Measurements from ENCODE around the gene OR8D2. TPM values are rescaled to one million over a fixed set of nuclear protein-coding genes. Genes with fewer than 3 reads are reported as not detected.

OR8D2 gene
- not detected for total RNA-seq

DNA sequence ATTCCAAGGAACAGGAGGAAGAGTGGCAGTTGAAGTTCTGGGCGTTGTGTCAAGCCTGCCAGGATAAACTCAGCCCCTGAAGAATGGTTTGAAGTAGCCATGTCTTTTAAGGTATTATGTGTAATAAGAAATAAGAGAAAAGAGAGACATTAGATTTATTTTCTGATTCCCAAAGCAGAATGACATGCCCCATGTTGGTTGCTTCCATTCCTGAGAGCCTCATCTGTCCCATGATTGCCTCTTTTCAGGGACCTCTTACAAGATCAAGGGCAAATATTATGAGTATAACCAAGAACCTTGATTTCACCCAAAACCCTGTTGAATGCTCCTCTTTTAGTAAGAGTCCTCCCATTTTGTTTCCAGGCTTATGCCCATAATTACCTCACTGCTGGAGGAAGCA is at the start of gene OR8D2:
TSS of gene OR8D2 (minus strand) at position 101 of the 400 bp plus-strand sequence. CDS start at position 101, 0 bp downstream.

DNA sequence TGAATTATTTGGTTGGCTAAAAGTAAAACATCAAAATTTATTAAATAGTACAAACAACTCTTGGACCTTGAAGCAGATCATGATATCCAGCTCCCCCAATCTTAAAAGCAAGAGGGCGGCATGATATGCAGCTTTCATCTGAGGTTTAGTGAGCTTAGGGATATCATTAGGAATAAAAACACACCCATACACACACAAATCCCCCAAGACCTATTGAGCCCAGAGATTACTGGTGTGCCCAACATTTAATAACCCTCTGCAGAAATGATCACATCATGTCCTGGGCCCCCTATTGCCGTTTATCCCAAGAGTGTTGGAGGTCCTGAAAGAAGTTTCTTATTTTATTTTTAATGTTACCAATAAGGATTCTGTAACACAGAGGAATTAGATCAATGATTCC is 6.1 kb downstream of the OR8D2 start, which contains the start of gene OR8D1:
TSS of gene OR8D1 (minus strand) at position 101 of the 400 bp plus-strand sequence. CDS start 3,183 bp downstream, outside the sequence.

Other genes with a start within 250 kb of the OR8D2 start
- 27.7 TPM for gene VWA5A, start 204.7 kb downstream of the OR8D2 start, total RNA-seq
- gene OR10D3, start 136.9 kb downstream of the OR8D2 start, total RNA-seq, result not detected
- not detected for gene OR8G1, start 79.1 kb downstream of the OR8D2 start, total RNA-seq
- gene OR8G5, start 63.8 kb downstream of the OR8D2 start, total RNA-seq, result not detected
- gene OR8D1, start 6.2 kb downstream of the OR8D2 start, total RNA-seq, result not detected
- not detected for gene OR8B2, start 64.3 kb upstream of the OR8D2 start, total RNA-seq
- gene OR8B3, start 78.8 kb upstream of the OR8D2 start, total RNA-seq, result not detected
- gene OR8B4, start 104.7 kb upstream of the OR8D2 start, total RNA-seq, result not detected
- not detected for gene OR8B8, start 125.5 kb upstream of the OR8D2 start, total RNA-seq
- not detected for gene OR8B12, start 223.5 kb upstream of the OR8D2 start, total RNA-seq
- not detected for gene OR8A1, start 249.8 kb upstream of the OR8D2 start, total RNA-seq

All from metanephros (tissue), 1 donor.